ENCODE measurements around the gene ATAD3B. TPM values are rescaled to one million over a fixed set of nuclear protein-coding genes. Genes with fewer than 3 reads are reported as not detected.
"Not testable (repeated sequence)": the region's sequence is repeated elsewhere in the genome, so short reads cannot be mapped to it uniquely, and the experiment has no call there.

ATAD3B gene
- total and polyA plus RNA-seq, 7 donors, result 4.8 to 49.4 (median 11.5) TPM

GRCh38 chr1:1470626-1471388, 758 bp upstream of the ATAD3B start:
- H3K36me3 ChIP-seq, result no peaks in the 10 kb centered on the region
- no peaks in the 10 kb centered on the region for H3K9me3 ChIP-seq
- WGBS, 2 donors, result 13 to 16% methylated on average over 16 of the region's 16 CpGs
- no peak for DNase-seq
- H3K4me1 ChIP-seq, result peaks cover 0 to 24% (median 20%) of the 10 kb centered on the region in 4 donors
- intact Hi-C loops (cut with DNase I), result no loop called here
- peak overlapping the region; percentile 62 to 94 (median 80) for H3K4me3 ChIP-seq
- peak overlapping the region; percentile 74 to 88 (median 85) for H3K27ac ChIP-seq
- TF ChIP-seq POLR2AphosphoS5 (IDR thresholded peaks at IDR 0.05) (no peak), POLR2A (IDR thresholded peaks at IDR 0.05) (no peak), EP300 (IDR thresholded peaks at IDR 0.05) (no peak)
- TF ChIP-seq, protein P1, sequence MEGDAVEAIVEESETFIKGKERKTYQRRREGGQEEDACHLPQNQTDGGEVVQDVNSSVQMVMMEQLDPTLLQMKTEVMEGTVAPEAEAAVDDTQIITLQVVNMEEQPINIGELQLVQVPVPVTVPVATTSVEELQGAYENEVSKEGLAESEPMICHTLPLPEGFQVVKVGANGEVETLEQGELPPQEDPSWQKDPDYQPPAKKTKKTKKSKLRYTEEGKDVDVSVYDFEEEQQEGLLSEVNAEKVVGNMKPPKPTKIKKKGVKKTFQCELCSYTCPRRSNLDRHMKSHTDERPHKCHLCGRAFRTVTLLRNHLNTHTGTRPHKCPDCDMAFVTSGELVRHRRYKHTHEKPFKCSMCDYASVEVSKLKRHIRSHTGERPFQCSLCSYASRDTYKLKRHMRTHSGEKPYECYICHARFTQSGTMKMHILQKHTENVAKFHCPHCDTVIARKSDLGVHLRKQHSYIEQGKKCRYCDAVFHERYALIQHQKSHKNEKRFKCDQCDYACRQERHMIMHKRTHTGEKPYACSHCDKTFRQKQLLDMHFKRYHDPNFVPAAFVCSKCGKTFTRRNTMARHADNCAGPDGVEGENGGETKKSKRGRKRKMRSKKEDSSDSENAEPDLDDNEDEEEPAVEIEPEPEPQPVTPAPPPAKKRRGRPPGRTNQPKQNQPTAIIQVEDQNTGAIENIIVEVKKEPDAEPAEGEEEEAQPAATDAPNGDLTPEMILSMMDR (IDR thresholded peaks at IDR 0.05), result no peak
- no peaks in the 10 kb centered on the region for H3K27me3 ChIP-seq

GRCh38 chr1:1472053-1472876, 700 bp downstream of the ATAD3B start:
- H3K36me3 ChIP-seq; H3K27me3 ChIP-seq; intact Hi-C loops (cut with DNase I); DNase-seq; H3K9me3 ChIP-seq: not testable (repeated sequence)
- peak overlapping the region; percentile 41 to 88 (median 85) for H3K27ac ChIP-seq
- 1 to 3% methylated on average over 54 to 55 of the region's 65 CpGs for WGBS, 2 donors
- peaks cover 0 to 24% (median 20%) of the 10 kb centered on the region in 4 donors for H3K4me1 ChIP-seq
- peak overlapping the region; percentile 62 to 94 (median 80) for H3K4me3 ChIP-seq

GRCh38 chr1:1476011-1476410, 4.4 kb downstream of the ATAD3B start:
- H3K9me3 ChIP-seq; intact Hi-C loops (cut with DNase I); H3K27me3 ChIP-seq; H3K4me3 ChIP-seq; H3K27ac ChIP-seq; DNase-seq: not testable (repeated sequence)
- peaks cover 0 to 18% (median 15%) of the 10 kb centered on the region in 4 donors for H3K4me1 ChIP-seq
- peaks cover 11 to 32% (median 20%) of the 10 kb centered on the region in 4 donors for H3K36me3 ChIP-seq
- WGBS, 2 donors, result 74 to 90% methylated on average over 15 to 16 of the region's 17 CpGs

- intact Hi-C loops (cut with DNase I), result no loop called here
- Histone ChIP-seq H3K9me3 (no peaks in the 10 kb centered on the region), H3K4me1 (peaks cover 0 to 17% (median 15%) of the 10 kb centered on the region in 4 donors), H3K36me3 (peaks cover 12 to 38% (median 26%) of the 10 kb centered on the region in 4 donors), H3K27me3 (no peaks in the 10 kb centered on the region), H3K27ac (no peak overlapping the region), H3K4me3 (no peak overlapping the region)
- no peak for DNase-seq
- TF ChIP-seq, protein P1 (IDR thresholded peaks at IDR 0.05), result no peak
- TF ChIP-seq POLR2A (IDR thresholded peaks at IDR 0.05) (no peak), EP300 (IDR thresholded peaks at IDR 0.05) (no peak), POLR2AphosphoS5 (IDR thresholded peaks at IDR 0.05) (no peak)
- WGBS, 2 donors, result 96 to 97% methylated on average over 22 of the region's 22 CpGs
Observed at GRCh38 chr1:1477206-1477605, 5.6 kb downstream of the ATAD3B start.

GRCh38 chr1:1479547-1480487, 8.3 kb downstream of the ATAD3B start:
- intact Hi-C loops (cut with DNase I), result no loop called here
- no peaks in the 10 kb centered on the region for H3K27me3 ChIP-seq
- H3K36me3 ChIP-seq, result peaks cover 26 to 56% (median 41%) of the 10 kb centered on the region in 4 donors
- no peak overlapping the region for H3K27ac ChIP-seq
- no peak for TF ChIP-seq EP300 (IDR thresholded peaks at IDR 0.05)
- TF ChIP-seq, protein P1 (IDR thresholded peaks at IDR 0.05), result no peak
- no peak for TF ChIP-seq POLR2A (IDR thresholded peaks at IDR 0.05)
- TF ChIP-seq POLR2AphosphoS5 (IDR thresholded peaks at IDR 0.05), result no peak
- no peak for DNase-seq
- H3K9me3 ChIP-seq, result no peaks in the 10 kb centered on the region
- H3K4me3 ChIP-seq, result no peak overlapping the region
- no peaks in the 10 kb centered on the region for H3K4me1 ChIP-seq
- 95% methylated on average over 42 of the region's 42 CpGs for WGBS, 2 donors

- peaks cover 26 to 60% (median 41%) of the 10 kb centered on the region in 4 donors for H3K36me3 ChIP-seq
- H3K27ac ChIP-seq; H3K4me1 ChIP-seq; H3K27me3 ChIP-seq; intact Hi-C loops (cut with DNase I); H3K9me3 ChIP-seq; DNase-seq; H3K4me3 ChIP-seq: not testable (repeated sequence)
- 96 to 97% methylated on average over 16 of the region's 16 CpGs for WGBS, 2 donors
Observed at GRCh38 chr1:1480488-1480867, 8.9 kb downstream of the ATAD3B start.

DNA sequence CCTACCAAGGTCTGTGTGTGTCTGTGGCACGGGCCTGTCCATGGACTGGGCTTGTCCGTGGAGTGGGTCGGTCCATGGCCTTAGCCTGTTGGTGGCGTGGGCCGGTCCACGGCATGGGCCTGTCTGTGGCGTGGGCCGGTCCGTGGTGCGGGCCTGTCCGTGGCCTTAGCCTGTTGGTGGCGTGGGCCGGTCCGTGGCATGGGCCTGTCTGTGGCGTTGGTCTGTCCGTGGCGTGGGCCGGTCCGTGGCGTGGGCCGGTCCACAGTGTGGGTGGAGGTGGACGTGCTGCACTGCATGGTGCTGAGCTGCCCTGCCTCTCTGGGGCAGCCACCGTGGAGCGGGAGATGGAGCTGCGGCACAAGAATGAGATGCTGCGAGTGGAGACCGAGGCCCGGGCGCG, 10.2 kb downstream of the ATAD3B start:
- DNase-seq; H3K27ac ChIP-seq; H3K27me3 ChIP-seq; H3K4me1 ChIP-seq; H3K9me3 ChIP-seq; H3K4me3 ChIP-seq; intact Hi-C loops (cut with DNase I): not testable (repeated sequence)
- peaks cover 26 to 73% (median 45%) of the 10 kb centered on the region in 4 donors for H3K36me3 ChIP-seq
- WGBS, 2 donors, result 97 to 98% methylated on average over 30 of the region's 30 CpGs
